ENCODE data around the gene SPTBN4. TPM values are rescaled to one million over a fixed set of nuclear protein-coding genes. Genes with fewer than 3 reads are reported as not detected.

Gene SPTBN4
- total RNA-seq, 1 experiment from 2014 or later: 0.82 TPM

DNA sequence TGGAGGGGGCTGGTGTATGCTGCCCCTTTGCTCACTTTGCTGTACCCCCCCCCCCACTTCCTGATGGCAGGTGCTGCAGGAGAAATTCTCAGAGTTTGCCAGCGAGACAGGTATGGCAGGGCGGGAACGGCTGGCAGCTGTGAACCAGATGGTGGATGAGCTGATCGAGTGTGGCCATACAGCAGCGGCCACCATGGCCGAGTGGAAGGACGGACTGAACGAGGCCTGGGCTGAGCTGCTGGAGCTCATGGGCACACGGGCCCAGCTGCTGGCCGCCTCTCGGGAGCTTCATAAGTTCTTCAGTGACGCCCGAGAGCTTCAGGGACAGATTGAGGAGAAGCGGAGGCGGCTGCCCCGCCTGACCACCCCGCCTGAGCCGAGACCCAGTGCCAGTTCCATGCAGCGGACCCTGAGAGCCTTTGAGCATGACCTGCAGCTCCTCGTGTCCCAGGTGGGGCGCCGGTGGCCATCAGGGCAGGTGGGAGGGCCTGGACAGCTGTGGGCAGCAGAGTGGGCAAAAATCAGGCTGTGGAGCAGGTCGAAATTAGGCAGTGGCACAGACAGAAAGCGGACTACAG, 90.2 kb downstream of the SPTBN4 start:
- Mint-ChIP-seq H3K4me1 (ENCODE audit: low read depth, unreplicated experiment) (peaks cover 4% of the 10 kb centered on the region), H3K27me3 (ENCODE audit: insufficient read depth, unreplicated experiment) (peaks cover 43% of the 10 kb centered on the region), H3K9me3 (ENCODE audit: unreplicated experiment) (no peaks in the 10 kb centered on the region), H3K36me3 (ENCODE audit: insufficient read depth, unreplicated experiment) (no peaks in the 10 kb centered on the region), H3K4me3 (ENCODE audit: unreplicated experiment) (no peak overlapping the region), H3K27ac (ENCODE audit: unreplicated experiment) (no peak overlapping the region)
- TF ChIP-seq, protein P1, sequence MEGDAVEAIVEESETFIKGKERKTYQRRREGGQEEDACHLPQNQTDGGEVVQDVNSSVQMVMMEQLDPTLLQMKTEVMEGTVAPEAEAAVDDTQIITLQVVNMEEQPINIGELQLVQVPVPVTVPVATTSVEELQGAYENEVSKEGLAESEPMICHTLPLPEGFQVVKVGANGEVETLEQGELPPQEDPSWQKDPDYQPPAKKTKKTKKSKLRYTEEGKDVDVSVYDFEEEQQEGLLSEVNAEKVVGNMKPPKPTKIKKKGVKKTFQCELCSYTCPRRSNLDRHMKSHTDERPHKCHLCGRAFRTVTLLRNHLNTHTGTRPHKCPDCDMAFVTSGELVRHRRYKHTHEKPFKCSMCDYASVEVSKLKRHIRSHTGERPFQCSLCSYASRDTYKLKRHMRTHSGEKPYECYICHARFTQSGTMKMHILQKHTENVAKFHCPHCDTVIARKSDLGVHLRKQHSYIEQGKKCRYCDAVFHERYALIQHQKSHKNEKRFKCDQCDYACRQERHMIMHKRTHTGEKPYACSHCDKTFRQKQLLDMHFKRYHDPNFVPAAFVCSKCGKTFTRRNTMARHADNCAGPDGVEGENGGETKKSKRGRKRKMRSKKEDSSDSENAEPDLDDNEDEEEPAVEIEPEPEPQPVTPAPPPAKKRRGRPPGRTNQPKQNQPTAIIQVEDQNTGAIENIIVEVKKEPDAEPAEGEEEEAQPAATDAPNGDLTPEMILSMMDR (IDR thresholded peaks at IDR 0.05; ENCODE audit: insufficient read depth in 1 of 2, low read depth in 1 of 2, low read length in 1 of 2, severe bottlenecking in 1 of 2, unreplicated experiment in 1 of 2): no peak
- ChIA-PET CTCF (interaction anchor here (0.7 to 1.8 kb wide), 2 partner anchors 16 to 17 kb away, joined by 4 to 5 read pairs; no protein-coding TSS in a partner anchor), POLR2A (interaction anchor here (0.5 kb wide), 1 partner anchor 259 kb away, joined by 6 read pairs; no protein-coding TSS in a partner anchor)
- Histone ChIP-seq H3K4me3 (ENCODE audit: low read depth, low read length) (no peak overlapping the region), H3K27me3 (replicated peaks; ENCODE audit: control insufficient read depth, insufficient read depth, low read length) (no peaks in the 10 kb centered on the region; the same call in 1 of the 2 replicates), H3K36me3 (ENCODE audit: control insufficient read depth, insufficient read depth, low read length) (no peaks in the 10 kb centered on the region), H3K4me1 (0 out of 2 replicates have a peak, but pooled peaks cover 3% of the 10 kb centered on the region), H3K9me3 (no peaks in the 10 kb centered on the region)
- intact Hi-C loops (cut with micrococcal nuclease; ENCODE audit: unreplicated experiment): no loop called here
- no TSS peak for BruUV-seq (replicated peaks)
- no peak for DNase-seq

DNA sequence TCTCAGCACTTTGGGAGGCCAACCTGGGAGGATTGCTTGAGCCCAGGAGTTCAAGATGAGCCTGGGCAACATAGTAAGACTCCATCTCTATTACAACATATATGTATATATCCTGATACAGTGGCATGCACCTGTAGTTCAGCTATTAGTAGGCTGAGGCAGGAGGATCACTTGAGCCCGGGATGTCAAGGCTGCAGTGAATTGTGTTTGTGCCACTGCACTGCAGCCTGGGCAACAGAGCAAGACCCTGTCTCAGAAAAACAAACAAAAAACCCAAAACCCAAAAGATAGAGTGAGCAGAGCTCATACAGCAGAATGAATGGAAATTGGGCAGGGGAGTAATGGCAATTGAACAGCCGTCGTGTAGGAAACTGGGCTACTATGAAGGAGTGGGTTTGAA, 92.6 kb downstream of the SPTBN4 start:
- POLR2A ChIA-PET: no interaction called here
- no TSS peak for BruUV-seq (replicated peaks)

DNA sequence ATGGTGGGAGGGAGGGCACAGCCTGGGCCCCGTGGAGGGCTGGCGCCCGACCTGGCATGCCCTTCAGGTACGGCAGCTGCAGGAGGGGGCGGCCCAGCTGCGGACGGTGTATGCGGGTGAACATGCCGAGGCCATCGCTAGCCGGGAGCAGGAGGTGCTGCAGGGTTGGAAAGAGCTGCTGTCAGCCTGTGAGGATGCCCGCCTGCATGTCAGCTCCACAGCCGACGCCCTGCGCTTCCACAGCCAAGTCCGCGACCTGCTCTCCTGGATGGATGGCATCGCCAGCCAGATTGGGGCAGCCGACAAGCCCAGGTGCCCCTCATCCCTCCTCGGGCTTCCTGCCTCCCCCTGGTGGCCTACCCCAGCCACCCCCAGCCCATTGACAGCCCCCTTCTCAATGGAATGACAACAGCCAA, 93.3 kb downstream of the SPTBN4 start:
- TF ChIP-seq, protein P1 (IDR thresholded peaks at IDR 0.05; ENCODE audit: insufficient read depth in 1 of 2, low read depth in 1 of 2, low read length in 1 of 2, severe bottlenecking in 1 of 2, unreplicated experiment in 1 of 2): peak in 1 of 2 experiments; percentile 11
- H3K4me1 Mint-ChIP-seq (ENCODE audit: low read depth, unreplicated experiment): no peaks in the 10 kb centered on the region
- no peaks in the 10 kb centered on the region for H3K4me1 ChIP-seq
- no peaks in the 10 kb centered on the region for H3K9me3 ChIP-seq
- POLR2A ChIA-PET: no interaction called here
- no peaks in the 10 kb centered on the region for H3K9me3 Mint-ChIP-seq (ENCODE audit: unreplicated experiment)
- H3K27ac Mint-ChIP-seq (ENCODE audit: unreplicated experiment): no peak overlapping the region
- no peaks in the 10 kb centered on the region for H3K36me3 ChIP-seq (ENCODE audit: control insufficient read depth, insufficient read depth, low read length)
- intact Hi-C loops (cut with micrococcal nuclease; ENCODE audit: unreplicated experiment): no loop called here
- no peak overlapping the region for H3K4me3 Mint-ChIP-seq (ENCODE audit: unreplicated experiment)
- H3K27me3 ChIP-seq (replicated peaks; ENCODE audit: control insufficient read depth, insufficient read depth, low read length): no peaks in the 10 kb centered on the region
- peaks cover 27% of the 10 kb centered on the region for H3K27me3 Mint-ChIP-seq (ENCODE audit: insufficient read depth, unreplicated experiment)
- H3K4me3 ChIP-seq (ENCODE audit: low read depth, low read length): no peak overlapping the region
- DNase-seq: no peak
- BruUV-seq (replicated peaks): no TSS peak
- CTCF ChIA-PET: interaction anchor here (1.2 kb wide), 1 partner anchor 11 kb away, joined by 6 read pairs; no protein-coding TSS in a partner anchor
- no peaks in the 10 kb centered on the region for H3K36me3 Mint-ChIP-seq (ENCODE audit: insufficient read depth, unreplicated experiment)

More for the DNA sequence above, 92.6 kb downstream of the SPTBN4 start:
- H3K36me3 Mint-ChIP-seq (ENCODE audit: insufficient read depth, unreplicated experiment): no peaks in the 10 kb centered on the region
- H3K4me1 Mint-ChIP-seq (ENCODE audit: low read depth, unreplicated experiment): peaks cover 3% of the 10 kb centered on the region
- Histone ChIP-seq H3K4me1 (no peaks in the 10 kb centered on the region), H3K4me3 (ENCODE audit: low read depth, low read length) (no peak overlapping the region), H3K27me3 (replicated peaks; ENCODE audit: control insufficient read depth, insufficient read depth, low read length) (no peaks in the 10 kb centered on the region), H3K9me3 (no peaks in the 10 kb centered on the region), H3K36me3 (ENCODE audit: control insufficient read depth, insufficient read depth, low read length) (no peaks in the 10 kb centered on the region)
- no peak for DNase-seq
- H3K4me3 Mint-ChIP-seq (ENCODE audit: unreplicated experiment): no peak overlapping the region
- H3K27me3 Mint-ChIP-seq (ENCODE audit: insufficient read depth, unreplicated experiment): peaks cover 32% of the 10 kb centered on the region
- TF ChIP-seq, protein P1 (IDR thresholded peaks at IDR 0.05; ENCODE audit: insufficient read depth in 1 of 2, low read depth in 1 of 2, low read length in 1 of 2, severe bottlenecking in 1 of 2, unreplicated experiment in 1 of 2): no peak
- CTCF ChIA-PET: interaction anchor here (0.5 to 1.2 kb wide), 3 partner anchors 11 to 252 kb away, joined by 3 to 6 read pairs (median 6); no protein-coding TSS in a partner anchor
- intact Hi-C loops (cut with micrococcal nuclease; ENCODE audit: unreplicated experiment): no loop called here
- H3K9me3 Mint-ChIP-seq (ENCODE audit: unreplicated experiment): no peaks in the 10 kb centered on the region
- no peak overlapping the region for H3K27ac Mint-ChIP-seq (ENCODE audit: unreplicated experiment)
